Pancreas (tissue), 10 donors: Measurements from ENCODE around the gene SERPINB13. TPM values are rescaled to one million over a fixed set of nuclear protein-coding genes. Genes with fewer than 3 reads are reported as not detected.

Experiments
- ATAC-seq, 4 donors: fragments of 200-7000 bp; cut with Tn5 transposase; one replicate each; pipeline versions ENCODE4 v1.8.0 to v1.9.1; 2020; ENCODE audit warnings: mild to moderate bottlenecking in 4 of 4, moderate library complexity in 4 of 4
- DNase-seq, 6 donors: peaks; one replicate each; pipeline ENCODE4 v3.0.0-alpha.2; 2020
- FAIRE-seq: peaks from 2 replicates; lab custom pipeline; 2012; peaks lifted over from hg19 to GRCh38; lab: Jason Lieb, UNC
- H3K27ac ChIP-seq, 4 donors: fragments of 200-600 bp; sonication (generic); 1 replicate in 3 of 4; 2 replicates in 1 of 4; pipeline versions ENCODE4 v1.5.0 to v1.8.0; 2020
- H3K27me3 ChIP-seq, 4 donors: fragments of 200-600 bp; one replicate each; pipeline ENCODE4 v1.8.0; 2021
- H3K36me3 ChIP-seq, 3 donors: fragments of 200-600 bp; sonication (generic) in 1 of 3; one replicate each; pipeline versions ENCODE4 v1.5.0 to v1.8.0; 2020 to 2021
- H3K4me1 ChIP-seq, 3 donors: fragments of 200-600 bp; one replicate each; pipeline ENCODE4 v1.8.0; 2021
- H3K4me3 ChIP-seq, 4 donors: fragments of 200-600 bp; sonication (generic) in 2 of 4; one replicate each; pipeline versions ENCODE4 v1.5.0 to v1.8.0; 2020 to 2021
- H3K9me3 ChIP-seq, 4 donors: fragments of 200-600 bp; one replicate each; pipeline ENCODE4 v1.8.0; 2021
- CTCF ChIP-seq, 4 donors: fragments of 200-600 bp; sonication (generic) in 3 of 4; IDR thresholded peaks; one replicate each; pipeline versions ENCODE4 v1.5.0 to v1.8.0; 2021; ENCODE audit warnings: antibody characterized with exemption in 4 of 4
- WGBS, 2 donors: extraction: QIAGEN DNeasy Blood & Tissue Kit; methylation state at CpG; one replicate each; pipeline ENCODE4 v1.1.7; 2013; 5-methylcytosine and 5-hydroxymethylcytosine counted together
- intact Hi-C, 3 donors: fragments of 100-400 bp; cut with DNase I; formaldehyde crosslinking; loops; one replicate each; pipeline versions ENCODE4 v1.11.1 to v1.14.2; 2022
- polyA plus RNA-seq, 2 donors: library from polyadenylated mRNA; stranded (reverse); fragments of 200-250 nt; gene quantifications; one replicate each; pipeline ENCODE4 v1.2.3, GENCODE V29; 2013
- total RNA-seq, 6 donors: library from RNA; stranded (reverse); fragmentation: NEBNext Ultra II Directional in 4 of 6; extraction: Animal tissue kit (Norgen Biotek cat#: 25700) in 4 of 6; gene quantifications; one replicate each; pipeline versions ENCODE4 v1.2.1 to v1.2.4, GENCODE V29; 2021 to 2023
- donor health status: healthy with polysubstance abuse.
- donor health status: DM: no; HTN: no; CAD: no; lungs with moderate emphysema.
- donor health status: DM: no; HTN: no; CAD: no.
- donor health status: control.
- donor health status: control.
- donor health status: Bipolar disorder and iron deficiency.
- donor health status: DM: yes; HTN: yes; CAD: no.
- donor health status: DM: no; HTN: no; CAD: no.
- donor health status: DM: no; HTN: no; CAD: no.
- donor health status: DM: yes; HTN: yes; CAD: no.

The SERPINB13 gene
- total and polyA plus RNA-seq, 8 donors: not detected

- intact Hi-C loops: no loop called here
- H3K4me1 ChIP-seq: no peaks in the 10 kb centered on the region
These were observed 42.1 kb upstream of the SERPINB13 start for GRCh38 chr18:63545000-63545399.

GRCh38 chr18:63550068-63550467 lies 37.1 kb upstream of the SERPINB13 start:
- no peaks in the 10 kb centered on the region for H3K36me3 ChIP-seq
- peaks cover 0 to 6% (median 0%) of the 10 kb centered on the region in 4 donors for H3K27me3 ChIP-seq
- intact Hi-C loops: no loop called here
- no peak overlapping the region for H3K27ac ChIP-seq
- H3K4me1 ChIP-seq: no peaks in the 10 kb centered on the region
- DNase-seq (no peak), ATAC-seq (no peak), FAIRE-seq (no peak)
- 6 to 7% methylated on average over 1 of the region's 1 CpG for WGBS, 2 donors
- no peak overlapping the region for H3K4me3 ChIP-seq
- no peak for TF ChIP-seq CTCF (IDR thresholded peaks at IDR 0.05)
- H3K9me3 ChIP-seq: no peaks in the 10 kb centered on the region

More at GRCh38 chr18:63545000-63545399, 42.1 kb upstream of the SERPINB13 start:
- H3K9me3 ChIP-seq: no peaks in the 10 kb centered on the region
- no peak for TF ChIP-seq CTCF (IDR thresholded peaks at IDR 0.05)
- FAIRE-seq (no peak), ATAC-seq (no peak), DNase-seq (no peak)
- H3K27me3 ChIP-seq: peaks cover 0 to 6% (median 0%) of the 10 kb centered on the region in 4 donors
- no peak overlapping the region for H3K4me3 ChIP-seq
- no peak overlapping the region for H3K27ac ChIP-seq
- WGBS, 2 donors: 60 to 68% methylated on average over 3 of the region's 3 CpGs
- no peaks in the 10 kb centered on the region for H3K36me3 ChIP-seq

GRCh38 chr18:63551769-63552168 lies 35.4 kb upstream of the SERPINB13 start:
- whole genome bisulfite sequencing, 2 donors: 80 to 82% methylated on average over 3 of the region's 3 CpGs
- no peaks in the 10 kb centered on the region for H3K4me1 ChIP-seq
- no peak for DNase-seq
- no peak for ATAC-seq
- no peaks in the 10 kb centered on the region for H3K36me3 ChIP-seq
- peaks cover 0 to 6% (median 0%) of the 10 kb centered on the region in 4 donors for H3K27me3 ChIP-seq
- H3K9me3 ChIP-seq: no peaks in the 10 kb centered on the region
- intact Hi-C loops: no loop called here
- no peak overlapping the region for H3K4me3 ChIP-seq
- FAIRE-seq: no peak
- H3K27ac ChIP-seq: no peak overlapping the region
- TF ChIP-seq CTCF (IDR thresholded peaks at IDR 0.05): no peak

- intact Hi-C loops: no loop called here
- H3K4me3 ChIP-seq: no peak overlapping the region
- H3K9me3 ChIP-seq: no peaks in the 10 kb centered on the region
- no peaks in the 10 kb centered on the region for H3K4me1 ChIP-seq
- FAIRE-seq (no peak), ATAC-seq (no peak), DNase-seq (no peak)
- H3K36me3 ChIP-seq: no peaks in the 10 kb centered on the region
- WGBS, 2 donors: 90% methylated on average over 2 of the region's 2 CpGs
- H3K27me3 ChIP-seq: peaks cover 0 to 4% (median 0%) of the 10 kb centered on the region in 4 donors
- no peak for TF ChIP-seq CTCF (IDR thresholded peaks at IDR 0.05)
- H3K27ac ChIP-seq: no peak overlapping the region
These were observed 34.6 kb upstream of the SERPINB13 start for GRCh38 chr18:63552581-63552980.

- no peaks in the 10 kb centered on the region for H3K27me3 ChIP-seq
- no peak overlapping the region for H3K4me3 ChIP-seq
- no peaks in the 10 kb centered on the region for H3K4me1 ChIP-seq
- intact Hi-C loops: no loop called here
- H3K27ac ChIP-seq: no peak overlapping the region
- ATAC-seq (peak in 3 of 4 donors; percentile 55 to 66 (median 66)), FAIRE-seq (no peak), DNase-seq (no peak)
- TF ChIP-seq CTCF (IDR thresholded peaks at IDR 0.05): no peak
- 53 to 62% methylated on average over 1 of the region's 1 CpG for WGBS, 2 donors
- H3K36me3 ChIP-seq: no peaks in the 10 kb centered on the region
- no peaks in the 10 kb centered on the region for H3K9me3 ChIP-seq
These were observed 34.1 kb upstream of the SERPINB13 start for GRCh38 chr18:63553081-63553480.
